Heart right ventricle (tissue), 16 donors: ENCODE results near the gene CMBL. TPM values are rescaled to one million over a fixed set of nuclear protein-coding genes. Genes with fewer than 3 reads are reported as not detected.

Source experiments
- ATAC-seq, 8 donors: fragments of 200-7000 bp; cut with Tn5 transposase; one replicate each; pipeline ENCODE4 v1.9.1; 2020; ENCODE audit warnings: mild to moderate bottlenecking in 8 of 8, moderate library complexity in 8 of 8, moderate number of reproducible peaks in 1 of 8
- DNase-seq, 2 donors: peaks; one replicate each; pipeline ENCODE4 v3.0.0-alpha.2; 2020
- H3K27ac ChIP-seq, 10 donors: fragments of 200-600 bp; sonication (generic) in 2 of 10; one replicate each; pipeline versions ENCODE4 v1.5.0 to v1.8.0; 2020 to 2022; ENCODE audit warnings: mild to moderate bottlenecking in 3 of 10
- H3K27me3 ChIP-seq, 7 donors: fragments of 200-600 bp; one replicate each; pipeline ENCODE4 v1.8.0; 2021 to 2022; ENCODE audit warnings: mild to moderate bottlenecking in 2 of 7
- H3K36me3 ChIP-seq, 9 donors: fragments of 200-600 bp; sonication (generic) in 1 of 9; one replicate each; pipeline versions ENCODE4 v1.5.0 to v1.8.0; 2020 to 2022; ENCODE audit warnings: mild to moderate bottlenecking in 2 of 9
- H3K4me1 ChIP-seq, 9 donors: fragments of 200-600 bp; sonication (generic) in 1 of 9; one replicate each; pipeline versions ENCODE4 v1.5.0 to v1.8.0; 2020 to 2022; ENCODE audit warnings: mild to moderate bottlenecking in 4 of 9
- H3K4me3 ChIP-seq, 10 donors: fragments of 200-600 bp; sonication (generic) in 2 of 10; one replicate each; pipeline versions ENCODE4 v1.5.0 to v1.8.0; 2020 to 2022; ENCODE audit warnings: mild to moderate bottlenecking in 7 of 10, moderate library complexity in 2 of 10
- H3K9me3 ChIP-seq, 11 donors: fragments of 200-600 bp in 10 of 11; sonication (generic) in 2 of 11; one replicate each; pipeline versions ENCODE4 v1.5.0 to v1.8.0; 2013 to 2022; ENCODE audit warnings: mild to moderate bottlenecking in 2 of 11, control low read depth in 1 of 11, moderate library complexity in 1 of 11
- WGBS, 2 donors: extraction: QIAGEN DNeasy Blood & Tissue Kit; methylation state at CpG; one replicate each; pipeline ENCODE4 v1.1.7; 2013; ENCODE audit warnings: inconsistent platforms in 1 of 2; 5-methylcytosine and 5-hydroxymethylcytosine counted together
- intact Hi-C, 10 donors: fragments of 100-400 bp; cut with DNase I; formaldehyde crosslinking; loops; one replicate each; pipeline versions ENCODE4 v1.11.1 to v1.14.2; 2022
- polyA plus RNA-seq, 2 donors: library from polyadenylated mRNA; stranded (reverse); fragments of 200-250 nt; gene quantifications; one replicate each; pipeline ENCODE4 v1.2.3, GENCODE V29; 2013
- total RNA-seq, 10 donors: library from RNA; stranded (reverse); fragmentation: NEBNext Ultra II Directional in 3 of 10; extraction: Animal tissue kit (Norgen Biotek cat#: 25700) in 3 of 10; gene quantifications; one replicate each; pipeline versions ENCODE4 v1.2.1 to v1.2.4, GENCODE V29; 2021 to 2023
- TF ChIP-seq, protein P1 (sequence below), 9 donors: fragments of 200-600 bp; sonication (generic) in 2 of 9; IDR thresholded peaks; one replicate each; pipeline versions ENCODE4 v1.5.0 to v1.8.0; 2021 to 2022; ENCODE audit warnings: antibody characterized with exemption in 9 of 9, mild to moderate bottlenecking in 5 of 9, moderate library complexity in 1 of 9
- donor health status: Arrhythmogenic right ventricular cardiomyopathy.
- donor health status: ischemic (EF 13 %, LVEDD 7.1; RV severe dilation, severe dysfunction).
- donor health status: healthy with polysubstance abuse.
- donor health status: DM: no; HTN: yes; CAD: no.
- donor health status: DM: no; HTN: no; CAD: no.
- donor health status: ischemic (EF 25% LVEDD 6.9; RV normal size, moderate dysfunction).
- donor health status: ischemic (EF 25% LVEDD 5.7; RV mildly dilated, moderate dysfunction).
- donor health status: healthy.
- donor health status: DM: yes; HTN: yes; CAD: no.
- donor health status: Ischemic cardiomyopathy.
- donor health status: ischemic (EF 35%, LVEDD 5.7; RV mildly dilated, moderate dysfunction).
- donor health status: nonischemic (EF 11% LVEDD 7.7; RV severe dilation, severe dysfunction).
- donor health status: DM: yes; HTN: yes; CAD: no.
- donor health status: PGD.
- donor health status: ischemic (EF 29% LVEDD 5.4; RV normal size, mild dysfunction).
- donor health status: nonischemic (EF 23%, LVEDD 6.1; RV moderate dilation, normal function).

CMBL gene
- total and polyA plus RNA-seq, 12 donors: 12.0 to 53.4 (median 40.7) TPM

DNA sequence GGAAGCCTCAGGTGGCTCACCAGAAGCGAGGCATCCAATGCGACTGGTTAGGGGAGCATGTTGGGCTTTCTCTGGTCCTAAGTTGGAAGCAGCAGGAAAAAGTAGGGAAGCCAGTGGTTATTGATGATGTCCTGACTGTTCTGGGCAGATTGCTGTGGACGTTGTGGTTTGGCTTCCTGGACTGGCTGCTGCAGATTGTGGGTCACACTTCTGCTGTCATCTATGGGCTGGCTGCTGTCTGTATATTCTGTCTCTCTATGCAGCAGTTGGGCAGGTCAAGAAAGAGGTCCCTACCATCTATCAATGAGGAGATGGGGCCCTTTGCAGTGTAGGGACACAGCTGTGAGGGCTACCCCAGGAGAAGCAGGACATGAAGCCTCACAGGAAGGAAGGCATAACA is 32.3 kb upstream of the CMBL start:
- H3K9me3 ChIP-seq: peaks cover 0 to 11% (median 0%) of the 10 kb centered on the region in 11 donors
- TF ChIP-seq, protein P1, sequence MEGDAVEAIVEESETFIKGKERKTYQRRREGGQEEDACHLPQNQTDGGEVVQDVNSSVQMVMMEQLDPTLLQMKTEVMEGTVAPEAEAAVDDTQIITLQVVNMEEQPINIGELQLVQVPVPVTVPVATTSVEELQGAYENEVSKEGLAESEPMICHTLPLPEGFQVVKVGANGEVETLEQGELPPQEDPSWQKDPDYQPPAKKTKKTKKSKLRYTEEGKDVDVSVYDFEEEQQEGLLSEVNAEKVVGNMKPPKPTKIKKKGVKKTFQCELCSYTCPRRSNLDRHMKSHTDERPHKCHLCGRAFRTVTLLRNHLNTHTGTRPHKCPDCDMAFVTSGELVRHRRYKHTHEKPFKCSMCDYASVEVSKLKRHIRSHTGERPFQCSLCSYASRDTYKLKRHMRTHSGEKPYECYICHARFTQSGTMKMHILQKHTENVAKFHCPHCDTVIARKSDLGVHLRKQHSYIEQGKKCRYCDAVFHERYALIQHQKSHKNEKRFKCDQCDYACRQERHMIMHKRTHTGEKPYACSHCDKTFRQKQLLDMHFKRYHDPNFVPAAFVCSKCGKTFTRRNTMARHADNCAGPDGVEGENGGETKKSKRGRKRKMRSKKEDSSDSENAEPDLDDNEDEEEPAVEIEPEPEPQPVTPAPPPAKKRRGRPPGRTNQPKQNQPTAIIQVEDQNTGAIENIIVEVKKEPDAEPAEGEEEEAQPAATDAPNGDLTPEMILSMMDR (IDR thresholded peaks at IDR 0.05): no peak
- ATAC-seq: no peak
- no peak for DNase-seq
- H3K4me1 ChIP-seq: peaks cover 0 to 8% (median 0%) of the 10 kb centered on the region in 9 donors
- WGBS, 2 donors: 78% methylated on average over 3 of the region's 3 CpGs
- H3K4me3 ChIP-seq: no peak overlapping the region
- no peaks in the 10 kb centered on the region for H3K27me3 ChIP-seq
- intact Hi-C loops: loop anchor here in 1 of 10 donors (10.0 kb wide), 1 partner anchor 55 kb away; no protein-coding TSS in a partner anchor
- H3K27ac ChIP-seq: no peak overlapping the region
- no peaks in the 10 kb centered on the region for H3K36me3 ChIP-seq

DNA sequence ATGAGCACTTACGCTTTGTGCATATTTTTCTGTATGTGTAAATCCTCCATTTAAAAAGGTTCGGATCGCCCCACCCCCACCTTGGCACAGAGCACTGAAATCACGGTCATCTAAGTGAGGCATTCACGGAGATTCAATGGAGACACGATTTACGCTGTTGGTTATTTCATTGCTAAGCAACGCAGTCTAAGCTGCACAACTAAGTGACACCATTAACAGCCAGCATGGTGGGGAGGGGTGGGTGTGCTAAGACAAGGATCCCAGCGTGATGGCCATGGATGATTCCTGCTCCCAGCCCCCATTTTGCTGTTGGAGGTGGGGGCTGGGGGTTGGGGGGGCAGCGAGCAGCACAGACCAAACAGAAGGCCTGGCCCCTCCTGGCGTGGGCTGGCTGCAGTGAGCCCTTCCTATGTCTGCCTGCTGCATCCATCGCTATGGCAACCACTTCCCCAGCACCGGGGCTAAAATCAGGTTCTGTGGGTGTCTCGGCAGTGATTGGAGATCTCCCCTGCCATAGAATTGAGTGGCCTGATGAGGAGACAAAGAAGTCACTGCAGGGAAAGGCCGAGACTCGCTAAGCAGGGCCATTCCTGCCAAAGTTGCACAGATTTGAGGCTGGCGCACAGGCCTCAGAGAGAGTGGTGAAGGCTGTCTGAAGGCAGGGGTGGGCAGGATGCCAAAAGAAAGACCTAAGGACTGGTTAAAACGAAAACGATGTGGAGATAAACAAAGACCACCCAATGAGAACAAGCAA is 31.5 kb upstream of the CMBL start:
- Histone ChIP-seq H3K4me3 (no peak overlapping the region), H3K36me3 (no peaks in the 10 kb centered on the region), H3K27me3 (peaks cover 0 to 6% (median under 1%) of the 10 kb centered on the region in 7 donors), H3K27ac (no peak overlapping the region), H3K9me3 (peaks cover 0 to 11% (median 0%) of the 10 kb centered on the region in 11 donors), H3K4me1 (peaks cover 0 to 12% (median 0%) of the 10 kb centered on the region in 9 donors)
- DNase-seq (no peak), ATAC-seq (peak in 1 of 8 donors; percentile 32)
- WGBS, 2 donors: 67 to 68% methylated on average over 19 of the region's 19 CpGs
- TF ChIP-seq, protein P1 (IDR thresholded peaks at IDR 0.05): no peak
- intact Hi-C loops: loop anchor here in 1 of 10 donors (10.0 kb wide), 1 partner anchor 54 kb away; no protein-coding TSS in a partner anchor

DNA sequence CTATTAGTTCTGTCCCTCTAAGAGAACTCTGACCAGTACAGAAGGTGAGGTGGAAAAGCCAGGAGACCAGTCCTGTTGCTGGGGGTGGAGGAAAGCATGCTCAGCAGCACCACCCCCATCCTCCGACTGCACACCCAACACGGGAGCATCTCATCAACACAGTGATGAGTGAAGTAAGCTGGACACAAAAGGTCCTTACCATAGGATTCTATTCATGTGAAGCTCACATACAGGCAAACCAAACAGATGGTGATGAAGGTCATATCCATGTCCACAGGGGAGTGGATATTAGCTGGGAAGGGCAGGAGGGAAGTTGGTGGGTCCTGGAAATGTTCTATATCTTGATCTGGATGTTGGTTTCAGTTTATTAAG is 31.0 kb upstream of the CMBL start:
- WGBS, 2 donors: 82 to 86% methylated on average over 2 of the region's 2 CpGs
- H3K27ac ChIP-seq: no peak overlapping the region
- H3K27me3 ChIP-seq: peaks cover 0 to 11% (median 7%) of the 10 kb centered on the region in 7 donors
- ATAC-seq (no peak), DNase-seq (no peak)
- TF ChIP-seq, protein P1 (IDR thresholded peaks at IDR 0.05): no peak
- no peaks in the 10 kb centered on the region for H3K36me3 ChIP-seq
- no peak overlapping the region for H3K4me3 ChIP-seq
- peaks cover 0 to 18% (median 5%) of the 10 kb centered on the region in 9 donors for H3K4me1 ChIP-seq
- intact Hi-C loops: loop anchor here in 1 of 10 donors (10.0 kb wide), 1 partner anchor 54 kb away; no protein-coding TSS in a partner anchor
- H3K9me3 ChIP-seq: peaks cover 0 to 7% (median 0%) of the 10 kb centered on the region in 11 donors

DNA sequence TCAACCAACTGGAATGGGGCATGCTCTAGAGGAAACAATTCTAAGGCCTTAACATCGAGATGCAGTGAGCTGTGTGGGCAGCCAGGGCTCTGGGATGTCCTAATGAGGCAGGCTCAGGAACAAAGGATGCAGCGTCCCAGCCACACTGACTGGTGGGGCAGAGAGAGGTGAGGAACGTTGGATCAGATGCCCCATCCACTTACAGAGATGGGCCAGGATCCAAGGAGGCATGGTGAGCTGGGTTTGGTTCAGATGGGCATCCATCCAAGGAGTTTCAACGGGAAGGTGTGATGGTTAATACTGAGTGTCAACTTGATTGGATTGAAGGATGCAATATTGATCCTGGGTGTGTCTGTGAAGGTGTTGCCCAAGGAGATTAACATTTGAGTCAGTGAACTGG is 30.3 kb upstream of the CMBL start:
- intact Hi-C loops: loop anchor here in 1 of 10 donors (10.0 kb wide), 1 partner anchor 53 kb away; no protein-coding TSS in a partner anchor
- TF ChIP-seq, protein P1 (IDR thresholded peaks at IDR 0.05): no peak
- ATAC-seq (no peak), DNase-seq (no peak)
- Histone ChIP-seq H3K27me3 (peaks cover 0 to 18% (median 10%) of the 10 kb centered on the region in 7 donors), H3K4me1 (peaks cover 0 to 24% (median 10%) of the 10 kb centered on the region in 9 donors), H3K4me3 (no peak overlapping the region), H3K27ac (no peak overlapping the region), H3K36me3 (no peaks in the 10 kb centered on the region), H3K9me3 (peaks cover 0 to under 1% (median 0%) of the 10 kb centered on the region in 11 donors)
- WGBS, 2 donors: 70 to 74% methylated on average over 4 of the region's 4 CpGs
